Measurements from ENCODE around the gene VSTM4.

Gene VSTM4

GRCh38 chr10:49058463-49059255 is 56.7 kb downstream of the VSTM4 start:
- no peaks in the 10 kb centered on the region for H3K36me3 ChIP-seq (ENCODE audit: control insufficient read depth, insufficient read depth, low read length)

DNA sequence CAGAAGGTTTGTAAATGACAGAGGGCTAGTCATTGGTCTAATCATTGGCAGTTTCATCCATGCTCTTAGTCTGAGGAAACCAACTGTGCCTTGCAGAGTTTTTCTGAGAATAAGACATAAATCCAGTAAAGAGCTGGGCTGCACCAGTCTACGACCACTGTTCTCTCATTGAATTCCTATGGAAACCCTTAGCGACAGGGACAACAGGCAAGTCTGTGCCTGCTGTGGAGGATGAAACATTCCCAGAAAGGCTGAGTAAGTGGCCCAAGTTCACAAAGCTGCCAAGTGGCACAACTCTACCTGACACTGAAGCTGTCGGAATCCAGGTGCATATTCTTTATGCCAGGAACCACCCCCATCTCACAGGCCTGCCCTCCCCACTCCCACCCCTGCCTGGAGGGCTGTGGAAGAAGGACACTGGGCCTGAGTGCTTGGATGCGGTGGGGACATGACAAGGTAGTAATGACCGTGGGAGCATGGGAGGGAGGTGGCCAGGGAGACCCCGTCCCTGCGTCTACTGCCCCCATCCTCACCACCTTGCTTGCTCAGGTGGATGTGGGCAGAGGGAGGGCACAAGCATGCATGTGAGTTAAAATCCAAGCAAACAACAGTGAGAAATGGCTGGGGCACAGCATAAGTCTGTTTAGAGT is 58.0 kb downstream of the VSTM4 start:
- Histone ChIP-seq H3K36me3 (ENCODE audit: control insufficient read depth, insufficient read depth, low read length) (no peaks in the 10 kb centered on the region), H3K4me1 (ENCODE audit: control insufficient read depth, insufficient read depth, low read length) (no peaks in the 10 kb centered on the region), H3K9me3 (ENCODE audit: control insufficient read depth, insufficient read depth, low read length) (no peaks in the 10 kb centered on the region), H3K27ac (ENCODE audit: low read length) (no peak overlapping the region), H3K4me3 (ENCODE audit: low read length) (no peak overlapping the region), H3K27me3 (ENCODE audit: control insufficient read depth, insufficient read depth, low read length) (no peaks in the 10 kb centered on the region)
- no peak for DNase-seq (ENCODE audit: low read depth, low spot score)
- WGBS (ENCODE audit: insufficient coverage, insufficient read length), result no CpG with 5 or more reads among the region's 7 CpGs

More at GRCh38 chr10:49058463-49059255, 56.7 kb downstream of the VSTM4 start:
- Histone ChIP-seq H3K4me3 (ENCODE audit: low read length) (no peak overlapping the region), H3K27me3 (ENCODE audit: control insufficient read depth, insufficient read depth, low read length) (no peaks in the 10 kb centered on the region), H3K9me3 (ENCODE audit: control insufficient read depth, insufficient read depth, low read length) (no peaks in the 10 kb centered on the region), H3K27ac (ENCODE audit: low read length) (no peak overlapping the region), H3K4me1 (ENCODE audit: control insufficient read depth, insufficient read depth, low read length) (no peaks in the 10 kb centered on the region)
- DNase-seq (ENCODE audit: low read depth, low spot score), result no peak
- WGBS (ENCODE audit: insufficient coverage, insufficient read length), result no CpG with 5 or more reads among the region's 7 CpGs

DNA sequence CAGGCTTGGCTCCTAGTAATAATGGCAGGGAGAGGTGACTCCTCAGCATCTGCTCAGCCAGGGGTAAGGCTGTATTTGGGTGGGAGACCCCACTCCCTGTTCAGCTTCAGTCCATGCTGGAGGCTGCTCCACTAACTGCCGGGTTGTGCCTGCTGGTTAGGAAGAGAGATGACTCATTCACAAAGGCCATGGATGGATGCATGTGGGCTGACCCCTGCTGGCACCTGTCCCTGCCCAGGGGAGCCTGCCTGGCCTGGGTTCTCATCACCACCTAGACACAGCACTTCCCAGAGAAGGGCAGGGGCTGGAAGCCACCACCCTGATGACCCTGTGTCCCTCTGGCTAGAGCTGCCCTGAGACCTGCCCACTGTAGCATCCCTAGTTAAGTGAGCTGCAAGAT is 59.0 kb downstream of the VSTM4 start:
- H3K4me3 ChIP-seq (ENCODE audit: low read length), result no peak overlapping the region
- no peaks in the 10 kb centered on the region for H3K9me3 ChIP-seq (ENCODE audit: control insufficient read depth, insufficient read depth, low read length)
- no peaks in the 10 kb centered on the region for H3K36me3 ChIP-seq (ENCODE audit: control insufficient read depth, insufficient read depth, low read length)
- WGBS (ENCODE audit: insufficient coverage, insufficient read length), result no CpG with 5 or more reads among the region's 1 CpG
- H3K4me1 ChIP-seq (ENCODE audit: control insufficient read depth, insufficient read depth, low read length), result no peaks in the 10 kb centered on the region
- H3K27ac ChIP-seq (ENCODE audit: low read length), result no peak overlapping the region
- DNase-seq (ENCODE audit: low read depth, low spot score), result no peak
- no peaks in the 10 kb centered on the region for H3K27me3 ChIP-seq (ENCODE audit: control insufficient read depth, insufficient read depth, low read length)

DNA sequence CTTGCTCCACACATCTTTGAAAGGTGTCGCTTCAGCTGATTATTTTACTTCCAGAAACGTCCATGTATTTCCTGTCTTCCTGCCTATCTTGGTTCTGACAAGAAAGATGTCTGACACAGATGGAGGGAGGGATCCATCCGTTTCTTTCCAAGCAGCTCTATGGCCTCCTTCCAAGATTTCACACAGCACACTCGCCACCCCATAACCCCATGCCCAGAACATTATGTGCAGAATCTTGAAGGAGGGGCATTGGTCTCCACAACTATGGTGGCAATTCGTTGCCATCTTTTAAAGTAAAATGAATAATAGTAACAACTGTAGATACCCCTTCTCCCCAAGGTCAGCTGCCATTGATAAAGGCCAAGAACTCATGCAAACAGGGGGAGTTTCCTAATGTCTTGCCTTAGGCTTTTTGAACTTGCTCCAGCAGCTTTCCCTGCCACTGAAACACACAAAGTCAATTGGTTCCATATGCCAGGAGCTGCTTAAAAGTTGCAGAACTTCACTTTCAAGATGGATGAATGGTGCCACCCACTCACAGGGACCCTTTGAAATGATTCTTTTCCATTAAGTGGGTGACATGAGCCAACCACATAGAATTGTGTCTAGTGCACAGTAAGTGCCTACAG is 60.0 kb downstream of the VSTM4 start:
- no peak overlapping the region for H3K27ac ChIP-seq (ENCODE audit: low read length)
- no peaks in the 10 kb centered on the region for H3K36me3 ChIP-seq (ENCODE audit: control insufficient read depth, insufficient read depth, low read length)
- WGBS (ENCODE audit: insufficient coverage, insufficient read length), result no CpG with 5 or more reads among the region's 5 CpGs
- no peaks in the 10 kb centered on the region for H3K27me3 ChIP-seq (ENCODE audit: control insufficient read depth, insufficient read depth, low read length)
- no peaks in the 10 kb centered on the region for H3K4me1 ChIP-seq (ENCODE audit: control insufficient read depth, insufficient read depth, low read length)
- DNase-seq (ENCODE audit: low read depth, low spot score), result no peak
- no peak overlapping the region for H3K4me3 ChIP-seq (ENCODE audit: low read length)
- H3K9me3 ChIP-seq (ENCODE audit: control insufficient read depth, insufficient read depth, low read length), result no peaks in the 10 kb centered on the region

DNA sequence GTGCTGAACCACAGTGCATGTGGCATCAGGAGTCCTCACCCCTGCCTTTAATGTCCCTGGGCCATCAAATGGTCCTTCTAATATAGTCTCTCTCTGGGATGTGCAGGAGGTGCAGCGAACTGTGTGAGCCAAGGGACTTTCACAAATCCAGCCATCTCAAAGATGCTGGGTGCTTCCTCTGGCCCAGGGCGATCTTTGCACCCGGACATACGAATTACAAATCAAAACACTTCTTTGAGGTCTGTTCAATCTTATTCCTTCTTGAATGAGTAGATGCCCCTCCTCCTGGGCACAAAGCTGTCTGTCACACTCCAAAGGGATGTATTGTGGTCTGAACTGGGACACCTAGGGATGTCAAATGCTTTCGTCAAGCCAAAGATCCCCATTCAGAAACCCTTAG is 60.6 kb downstream of the VSTM4 start:
- no peaks in the 10 kb centered on the region for H3K4me1 ChIP-seq (ENCODE audit: control insufficient read depth, insufficient read depth, low read length)
- H3K27ac ChIP-seq (ENCODE audit: low read length), result no peak overlapping the region
- no peak overlapping the region for H3K4me3 ChIP-seq (ENCODE audit: low read length)
- no peaks in the 10 kb centered on the region for H3K36me3 ChIP-seq (ENCODE audit: control insufficient read depth, insufficient read depth, low read length)
- no peaks in the 10 kb centered on the region for H3K9me3 ChIP-seq (ENCODE audit: control insufficient read depth, insufficient read depth, low read length)
- no peak for DNase-seq (ENCODE audit: low read depth, low spot score)
- H3K27me3 ChIP-seq (ENCODE audit: control insufficient read depth, insufficient read depth, low read length), result no peaks in the 10 kb centered on the region
- no CpG with 5 or more reads among the region's 5 CpGs for WGBS (ENCODE audit: insufficient coverage, insufficient read length)

GRCh38 chr10:49053998-49054692 is 61.2 kb downstream of the VSTM4 start:
- Histone ChIP-seq H3K4me3 (ENCODE audit: low read length) (no peak overlapping the region), H3K27me3 (ENCODE audit: control insufficient read depth, insufficient read depth, low read length) (no peaks in the 10 kb centered on the region), H3K27ac (ENCODE audit: low read length) (no peak overlapping the region), H3K36me3 (ENCODE audit: control insufficient read depth, insufficient read depth, low read length) (no peaks in the 10 kb centered on the region), H3K9me3 (ENCODE audit: control insufficient read depth, insufficient read depth, low read length) (no peaks in the 10 kb centered on the region), H3K4me1 (ENCODE audit: control insufficient read depth, insufficient read depth, low read length) (no peaks in the 10 kb centered on the region)
- no peak for DNase-seq (ENCODE audit: low read depth, low spot score)
- no CpG with 5 or more reads among the region's 5 CpGs for WGBS (ENCODE audit: insufficient coverage, insufficient read length)

- H3K27ac ChIP-seq (ENCODE audit: low read length), result no peak overlapping the region
- no peak for DNase-seq (ENCODE audit: low read depth, low spot score)
- H3K4me1 ChIP-seq (ENCODE audit: control insufficient read depth, insufficient read depth, low read length), result no peaks in the 10 kb centered on the region
- H3K9me3 ChIP-seq (ENCODE audit: control insufficient read depth, insufficient read depth, low read length), result no peaks in the 10 kb centered on the region
- no peaks in the 10 kb centered on the region for H3K36me3 ChIP-seq (ENCODE audit: control insufficient read depth, insufficient read depth, low read length)
- H3K27me3 ChIP-seq (ENCODE audit: control insufficient read depth, insufficient read depth, low read length), result no peaks in the 10 kb centered on the region
- WGBS (ENCODE audit: insufficient coverage, insufficient read length), result no CpG with 5 or more reads among the region's 11 CpGs
- no peak overlapping the region for H3K4me3 ChIP-seq (ENCODE audit: low read length)
Measured at GRCh38 chr10:49053053-49053997, 62.0 kb downstream of the VSTM4 start.

DNA sequence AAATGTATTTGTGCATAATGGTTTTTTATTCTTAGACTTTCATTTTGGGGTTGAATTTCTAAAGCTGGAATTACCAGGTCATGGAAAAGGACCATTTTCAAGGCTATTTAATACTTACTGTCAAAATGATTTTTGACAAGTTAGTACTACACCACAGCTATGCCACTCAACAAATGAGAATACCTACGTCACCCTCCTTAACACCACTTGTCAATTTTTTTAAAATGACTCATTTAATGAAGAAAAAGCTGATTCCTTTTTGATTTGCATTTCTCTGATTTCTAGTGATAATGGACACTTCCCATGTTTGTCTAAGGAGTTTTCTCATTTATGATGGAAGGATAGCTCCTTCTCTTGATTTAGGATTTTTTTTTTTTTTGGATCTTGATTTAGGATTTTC is 63.3 kb downstream of the VSTM4 start:
- H3K27me3 ChIP-seq (ENCODE audit: control insufficient read depth, insufficient read depth, low read length), result no peaks in the 10 kb centered on the region
- no peak for DNase-seq (ENCODE audit: low read depth, low spot score)
- no peaks in the 10 kb centered on the region for H3K36me3 ChIP-seq (ENCODE audit: control insufficient read depth, insufficient read depth, low read length)
- H3K27ac ChIP-seq (ENCODE audit: low read length), result no peak overlapping the region
- no peak overlapping the region for H3K4me3 ChIP-seq (ENCODE audit: low read length)
- no CpG with 5 or more reads among the region's 1 CpG for WGBS (ENCODE audit: insufficient coverage, insufficient read length)
- no peaks in the 10 kb centered on the region for H3K9me3 ChIP-seq (ENCODE audit: control insufficient read depth, insufficient read depth, low read length)
- no peaks in the 10 kb centered on the region for H3K4me1 ChIP-seq (ENCODE audit: control insufficient read depth, insufficient read depth, low read length)

- Histone ChIP-seq H3K36me3 (ENCODE audit: control insufficient read depth, insufficient read depth, low read length) (no peaks in the 10 kb centered on the region), H3K27me3 (ENCODE audit: control insufficient read depth, insufficient read depth, low read length) (no peaks in the 10 kb centered on the region), H3K4me1 (ENCODE audit: control insufficient read depth, insufficient read depth, low read length) (no peaks in the 10 kb centered on the region), H3K27ac (ENCODE audit: low read length) (no peak overlapping the region), H3K4me3 (ENCODE audit: low read length) (no peak overlapping the region), H3K9me3 (ENCODE audit: control insufficient read depth, insufficient read depth, low read length) (no peaks in the 10 kb centered on the region)
- WGBS (ENCODE audit: insufficient coverage, insufficient read length), result no CpG with 5 or more reads among the region's 3 CpGs
- no peak for DNase-seq (ENCODE audit: low read depth, low spot score)
Measured at GRCh38 chr10:49050906-49051305, 64.4 kb downstream of the VSTM4 start.

Measured in iPS DF 6.9 (cell line).